Activated T-cell treated with anti-CD3 and anti-CD28 coated beads, Interleukin-2, amount 50 U/mL, for 48 hours (primary cell): ENCODE data around the gene CLEC16A.
"Not testable (repeated sequence)": the region's sequence is repeated elsewhere in the genome, so short reads cannot be mapped to it uniquely, and the experiment has no call there.

Source experiments
- DNase-seq, 2 experiments: peaks; one replicate each; pipeline ENCODE4 v3.0.0-alpha.2; 2020

The CLEC16A gene

DNA sequence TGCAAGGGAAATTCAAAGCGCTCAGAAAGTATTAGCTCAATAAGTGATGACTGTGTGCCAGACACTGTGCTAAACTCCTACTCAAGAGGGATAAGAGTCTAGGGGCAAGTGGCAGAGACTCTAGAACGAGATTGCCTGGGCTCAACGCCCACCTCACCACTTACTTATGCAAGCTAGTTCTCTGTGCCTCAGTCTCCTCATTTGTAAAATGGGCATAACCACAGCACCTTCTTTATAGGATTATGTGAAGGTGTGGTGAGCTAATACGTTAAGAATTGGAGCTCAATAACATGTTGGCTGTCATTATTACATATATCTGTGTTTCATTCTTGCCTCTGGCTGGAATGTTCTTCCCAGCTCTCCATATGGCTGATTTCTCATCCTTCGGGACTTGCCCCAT, 17.5 kb upstream of the CLEC16A start:
- DNase-seq: no peak

DNA sequence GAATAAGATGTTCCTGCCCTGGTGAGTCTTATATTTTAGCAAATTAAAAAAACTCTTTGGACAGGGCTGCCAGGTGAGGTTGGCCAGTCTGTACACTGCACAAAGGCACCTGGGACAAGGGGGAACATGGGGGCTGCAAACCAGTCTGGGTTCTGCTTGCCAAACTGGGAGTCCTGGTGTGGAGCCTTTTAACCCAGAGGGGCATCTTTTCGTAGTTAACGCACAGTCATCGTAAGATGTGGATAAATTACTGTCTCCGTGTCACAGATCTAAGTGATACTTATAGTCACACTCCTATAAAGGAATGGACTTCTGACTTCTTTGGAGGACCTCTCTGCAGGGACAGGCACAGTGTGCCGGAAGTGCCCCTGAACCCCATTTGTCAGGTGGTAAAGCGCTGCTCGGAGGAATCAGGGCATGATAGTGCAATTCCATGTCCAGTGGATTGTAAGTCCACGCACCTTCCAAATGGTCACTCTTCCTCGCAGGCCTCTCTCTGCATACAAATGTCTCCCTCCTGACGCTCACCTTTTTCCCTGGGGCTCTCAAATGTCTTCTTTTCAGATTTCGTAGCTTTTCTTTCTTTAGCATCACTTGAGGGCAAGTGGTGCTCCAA, 16.8 kb upstream of the CLEC16A start:
- DNase-seq: no peak

DNA sequence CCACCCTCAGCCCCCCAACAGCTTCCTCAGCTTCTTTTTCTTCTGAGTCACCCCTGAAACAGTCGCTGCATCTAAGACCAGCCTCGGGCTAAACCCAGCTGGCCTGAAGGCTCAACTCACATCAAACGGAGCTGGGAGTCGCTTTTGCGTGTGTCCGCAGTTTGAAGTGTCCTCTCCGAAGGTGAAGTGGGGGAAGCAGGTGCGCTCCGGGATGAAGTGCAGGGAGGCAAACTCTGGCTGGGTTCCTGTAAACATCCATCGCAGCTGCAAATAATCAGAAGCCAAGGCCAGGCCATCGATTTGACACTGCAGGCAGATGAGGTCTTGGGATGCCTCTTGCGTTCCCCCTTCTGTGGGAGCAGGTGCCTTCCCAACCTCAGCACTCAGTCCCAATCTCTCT, 15.3 kb upstream of the CLEC16A start:
- not testable (repeated sequence) for DNase-seq

DNA sequence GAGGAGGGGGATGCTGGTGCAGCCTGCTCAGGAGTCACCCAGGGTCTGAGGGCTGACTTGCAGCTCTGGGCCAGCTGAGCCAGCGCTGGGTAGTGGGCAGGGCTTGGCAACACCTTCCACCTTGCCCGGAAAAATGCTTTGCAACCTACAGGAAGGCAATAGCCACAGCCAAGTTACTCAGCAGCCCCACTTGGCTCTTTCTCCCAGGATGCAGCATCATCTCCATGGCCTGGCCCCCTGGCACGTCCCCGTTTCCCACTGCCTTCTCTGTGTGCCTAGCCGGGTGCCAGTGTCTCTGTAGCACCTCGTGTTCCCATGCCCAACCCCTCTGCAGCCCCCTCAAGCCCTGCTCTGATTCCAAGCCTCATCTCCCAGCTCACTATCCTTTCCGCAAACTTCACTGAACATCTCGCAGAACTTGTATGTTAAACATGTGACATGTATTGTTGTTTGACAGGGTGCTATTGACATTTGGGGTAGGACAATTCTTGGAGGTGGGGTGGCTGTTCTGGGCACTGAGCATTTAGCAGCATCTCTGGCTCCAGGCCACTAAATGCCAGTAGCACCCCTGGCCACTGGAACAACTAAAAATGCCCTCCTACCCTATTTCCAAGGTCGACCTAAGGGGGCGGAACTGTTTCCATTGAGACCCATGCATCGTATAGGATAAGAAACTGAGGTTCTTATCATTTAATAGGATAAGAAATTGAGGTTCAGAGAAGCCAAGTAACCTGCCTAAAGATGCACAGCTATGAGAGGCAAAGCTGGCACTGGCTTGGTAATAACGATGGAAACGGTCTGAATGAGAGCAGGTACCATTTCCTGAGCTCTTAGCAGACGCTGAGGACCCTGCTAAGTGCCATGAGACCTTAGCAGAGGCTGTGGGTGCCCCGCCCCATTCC, 14.3 kb upstream of the CLEC16A start:
- DNase-seq: no peak

DNA sequence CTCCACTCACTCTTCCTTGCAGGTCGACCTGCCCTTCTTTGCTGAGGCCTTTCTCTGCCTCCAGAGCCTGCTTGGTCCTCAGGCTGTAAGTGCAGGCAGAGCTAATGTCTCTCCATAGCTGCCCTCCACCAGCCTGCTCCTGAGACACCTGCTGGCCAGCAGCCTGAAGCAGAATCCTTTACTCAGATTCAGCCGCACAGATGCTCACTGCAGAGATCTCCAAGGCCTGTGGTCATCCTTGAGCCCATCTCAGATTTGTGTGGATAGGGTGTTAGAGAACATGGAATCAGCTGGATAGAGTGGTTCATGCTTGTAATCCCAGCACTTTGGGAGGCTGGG, 13.6 kb upstream of the CLEC16A start:
- DNase-seq: no peak

DNA sequence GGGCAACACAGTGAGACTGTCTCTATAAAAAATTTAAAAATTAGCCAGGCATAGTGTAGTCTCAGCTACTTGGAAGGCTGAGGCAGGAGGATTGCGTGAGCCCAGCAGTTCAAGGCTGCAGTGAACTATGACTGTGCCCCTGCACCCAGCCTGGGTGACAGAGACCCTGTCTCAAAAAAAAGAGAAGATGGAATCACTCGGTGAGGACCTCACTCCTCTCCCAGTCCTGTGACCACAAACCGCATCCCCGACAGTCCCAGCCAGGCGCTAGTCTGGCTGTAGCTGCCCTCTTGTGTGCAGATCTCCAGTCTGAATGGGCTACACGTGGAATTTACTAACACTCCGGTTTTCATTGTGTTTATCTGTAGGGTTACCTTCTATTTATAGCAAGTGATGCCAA, 13.2 kb upstream of the CLEC16A start:
- DNase-seq: no peak

DNA sequence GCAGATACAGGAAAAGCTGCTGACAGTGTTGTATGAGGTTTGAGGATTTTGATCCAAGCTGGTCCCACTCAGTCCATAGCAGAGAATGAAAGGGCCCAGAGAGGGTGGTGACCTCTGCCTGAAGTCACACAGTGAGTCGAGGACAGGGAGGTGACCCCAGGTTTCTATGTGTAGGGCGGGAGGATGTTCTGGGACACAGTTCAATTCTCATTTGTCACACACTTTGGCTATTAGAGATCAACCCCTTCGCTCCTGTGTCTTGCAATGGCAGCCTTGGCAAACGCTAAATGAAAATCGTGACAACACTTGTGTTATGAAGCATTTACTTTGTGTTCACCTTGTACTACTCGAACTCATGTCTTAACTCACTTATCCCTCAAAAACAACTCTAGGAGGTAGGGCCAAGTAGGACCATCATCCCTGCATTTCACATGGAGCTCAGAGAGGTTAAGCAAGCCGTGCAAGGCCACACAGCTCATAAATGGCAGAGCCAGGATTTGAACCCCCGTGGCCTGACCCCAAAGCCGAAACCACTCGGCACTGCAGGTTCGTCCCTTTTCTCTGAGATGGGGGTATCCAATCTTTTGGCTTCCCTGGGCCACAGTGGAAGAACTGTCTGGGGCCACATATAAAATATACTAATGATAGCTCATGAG, 12.3 kb upstream of the CLEC16A start:
- no peak for DNase-seq

DNA sequence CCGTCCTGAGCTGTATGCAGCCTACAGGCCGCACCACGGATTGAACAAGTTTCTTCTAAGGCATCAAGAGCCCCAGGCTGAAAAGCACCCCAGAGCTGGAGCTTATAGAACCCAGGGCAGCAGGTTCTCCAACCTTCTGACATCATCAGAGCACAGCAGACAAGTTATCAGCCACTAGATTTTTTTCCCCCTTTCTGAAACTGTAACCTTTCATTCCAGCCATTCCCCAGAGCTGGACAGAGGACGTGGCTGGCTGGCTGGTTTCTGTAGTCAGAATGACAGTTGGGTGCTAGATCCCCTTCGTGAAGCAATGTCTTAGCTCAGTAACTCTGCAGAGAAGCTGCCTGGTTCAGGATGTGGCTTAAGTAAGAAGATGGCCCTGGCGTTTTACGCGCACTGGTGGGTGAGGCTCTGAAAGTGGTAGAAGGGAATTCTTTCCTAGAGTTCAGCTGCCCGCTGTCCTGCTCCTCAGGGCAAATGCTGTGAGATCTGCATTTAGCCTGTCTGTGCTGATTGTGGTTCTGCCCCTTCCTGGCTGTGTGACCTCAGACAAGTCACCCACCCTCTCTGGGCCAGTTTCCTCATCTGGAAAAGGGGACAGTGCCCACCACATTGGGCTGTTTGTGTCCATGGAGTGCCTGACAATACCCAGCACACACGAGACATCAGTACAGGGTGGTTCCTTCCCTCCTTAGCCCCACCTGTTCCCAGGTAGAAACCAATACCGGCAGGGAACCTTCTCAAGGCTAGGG, 11.2 kb upstream of the CLEC16A start:
- DNase-seq: no peak

DNA sequence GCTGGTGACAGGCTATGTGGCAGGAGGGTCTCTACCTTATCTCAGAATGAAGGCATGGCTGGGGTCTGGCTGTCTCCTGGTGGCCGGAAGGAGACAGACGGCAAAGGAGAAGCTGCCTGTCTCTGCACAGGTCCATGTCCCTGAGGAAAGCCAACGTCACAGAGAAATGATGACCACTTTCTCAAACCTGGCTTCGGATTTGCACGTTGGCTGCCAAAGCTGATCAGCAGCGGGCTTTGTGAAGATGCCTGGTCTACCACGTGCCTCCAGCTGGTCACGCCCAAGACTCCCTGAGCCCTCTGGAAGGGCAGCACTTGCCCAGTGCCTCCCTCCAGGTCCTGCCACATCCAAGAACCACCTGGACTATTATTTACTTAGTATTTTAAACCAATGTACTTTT, 10.5 kb upstream of the CLEC16A start:
- DNase-seq: no peak

DNA sequence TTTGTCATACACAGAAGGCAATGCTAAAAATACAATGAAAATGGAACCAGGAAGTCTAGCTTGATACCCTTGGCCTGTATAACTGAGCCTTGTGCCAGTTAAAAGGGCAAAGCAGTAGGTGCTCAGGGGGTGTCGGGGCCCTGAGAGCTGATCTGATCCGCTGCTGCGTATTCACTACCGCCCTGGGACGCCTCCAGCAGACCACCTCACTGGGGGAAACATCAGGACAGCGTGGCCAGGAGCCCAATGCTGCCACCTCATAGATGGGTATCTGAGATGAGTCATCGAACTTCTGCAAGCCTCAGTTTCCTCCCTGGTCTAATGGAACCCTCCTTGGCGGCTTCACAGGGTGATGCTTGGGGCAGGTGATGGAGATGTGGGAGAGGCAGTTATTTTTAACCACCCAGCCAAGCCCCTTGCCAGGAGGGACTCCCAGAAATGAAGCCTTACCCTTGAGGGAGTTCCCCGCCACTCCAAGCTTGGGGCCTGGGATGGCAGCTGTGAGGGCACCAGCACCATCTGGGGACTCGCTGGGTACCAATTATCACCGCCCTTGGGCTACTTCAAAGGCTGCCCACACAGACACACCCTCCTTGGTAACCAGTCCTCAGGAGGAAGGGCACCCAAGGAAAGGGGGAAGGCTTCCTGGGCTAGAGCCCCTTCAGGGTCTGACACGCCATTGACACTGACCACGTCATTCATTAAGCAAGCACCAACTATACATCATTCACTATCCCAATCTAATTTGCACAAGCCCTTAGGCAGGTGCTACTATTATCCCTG, 9.8 kb upstream of the CLEC16A start:
- no peak for DNase-seq

DNA sequence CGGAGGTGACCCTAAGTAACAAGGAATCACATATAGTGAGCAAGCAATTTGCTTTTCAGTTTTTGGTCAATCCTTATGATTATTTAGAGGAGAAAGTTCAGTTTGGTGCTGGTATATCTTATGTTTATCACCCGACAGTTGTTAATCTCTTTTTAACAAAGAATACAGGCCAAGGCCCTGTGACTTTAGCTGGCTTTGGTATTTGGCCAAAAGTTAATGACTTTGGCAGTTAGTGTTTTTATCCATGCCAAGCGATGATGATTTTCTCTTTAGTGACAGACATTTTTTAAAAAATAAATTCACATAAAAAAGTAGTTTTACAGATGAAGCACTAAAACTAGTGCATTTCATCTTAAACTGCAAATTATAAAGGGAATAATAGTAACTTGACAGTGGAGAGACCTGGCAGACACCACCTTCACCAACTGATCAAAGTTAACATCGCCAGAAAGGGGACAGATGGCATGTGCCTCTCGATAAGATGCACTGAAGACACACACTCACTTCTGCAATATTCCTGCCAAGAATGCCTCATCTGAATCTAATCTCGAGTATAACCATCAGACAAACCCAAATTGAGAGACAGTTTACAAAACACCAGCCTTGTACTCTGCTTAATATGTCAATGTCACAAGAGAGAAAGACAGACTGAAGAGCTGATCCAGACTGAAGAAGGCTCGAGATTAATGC, 9.0 kb upstream of the CLEC16A start:
- DNase-seq: no peak

DNA sequence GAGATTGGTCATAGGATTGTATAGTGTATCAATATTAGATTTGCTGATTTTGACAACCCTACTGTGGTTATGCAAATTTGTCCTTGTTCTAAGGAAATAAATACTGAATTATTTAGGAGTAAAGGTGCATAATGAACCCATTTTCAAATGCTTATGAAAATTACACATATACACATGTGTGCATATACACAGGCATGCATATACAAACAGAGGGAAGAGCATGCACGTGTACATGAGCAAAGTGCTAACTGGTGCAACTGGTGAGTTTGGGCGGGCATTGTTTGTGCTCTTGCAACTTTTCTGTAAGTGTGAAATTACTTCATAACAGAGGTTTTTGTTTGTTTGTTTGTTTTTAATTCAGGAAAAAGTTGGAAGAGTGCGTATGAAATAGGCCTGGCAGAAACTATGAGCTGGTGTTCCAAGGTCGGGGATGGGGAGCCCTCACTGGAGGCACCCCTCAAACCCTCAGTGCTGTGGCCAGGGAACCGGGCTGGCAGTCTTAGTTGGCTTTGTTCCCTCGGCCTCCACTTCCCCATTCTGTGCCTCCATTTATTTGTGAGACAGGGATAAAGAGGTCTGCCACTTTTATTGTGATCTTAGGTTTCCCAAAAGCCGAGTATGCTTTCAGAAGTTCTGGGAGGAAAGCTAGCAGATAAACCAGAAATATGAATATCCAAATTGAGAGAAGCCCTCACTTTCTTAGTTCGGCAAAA, 7.9 kb upstream of the CLEC16A start:
- no peak for DNase-seq

DNA sequence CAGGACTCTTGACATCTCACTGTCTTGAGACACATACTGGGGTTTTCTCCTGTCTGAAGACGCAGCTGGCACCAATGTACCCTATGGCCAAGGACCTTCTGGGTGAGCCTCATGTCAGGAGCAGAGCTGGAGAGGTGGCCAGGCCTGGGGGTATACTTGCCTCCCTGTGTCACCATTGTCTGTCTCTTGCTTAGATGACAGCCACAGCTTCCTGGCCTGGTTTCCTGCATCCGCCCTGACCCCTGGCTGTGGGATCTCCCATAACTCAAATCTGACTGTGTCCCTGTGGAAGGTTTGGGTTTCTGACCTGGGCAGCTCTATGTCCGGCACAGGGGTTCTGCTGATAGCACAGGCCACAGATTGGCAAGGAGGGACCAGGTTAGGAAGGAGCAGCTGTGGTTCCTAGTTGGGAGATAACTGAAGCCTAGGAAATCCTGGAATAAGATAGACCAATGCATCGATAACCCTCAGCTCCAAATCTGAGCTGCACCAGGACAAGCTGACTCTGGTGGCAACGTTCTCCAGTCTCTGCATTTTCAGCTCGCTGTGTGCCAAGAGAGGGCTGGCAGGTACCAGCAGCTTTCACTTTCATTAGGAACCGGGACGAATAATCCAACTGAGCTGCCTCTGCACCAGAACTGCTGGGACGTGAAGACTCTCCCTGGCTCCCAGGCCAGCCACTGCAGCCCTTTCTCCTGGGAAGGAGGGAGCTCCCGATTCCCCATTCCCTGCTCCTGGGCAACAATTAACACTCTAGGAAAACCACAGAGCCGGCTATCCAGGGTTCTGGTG, 7.1 kb upstream of the CLEC16A start:
- no peak for DNase-seq

DNA sequence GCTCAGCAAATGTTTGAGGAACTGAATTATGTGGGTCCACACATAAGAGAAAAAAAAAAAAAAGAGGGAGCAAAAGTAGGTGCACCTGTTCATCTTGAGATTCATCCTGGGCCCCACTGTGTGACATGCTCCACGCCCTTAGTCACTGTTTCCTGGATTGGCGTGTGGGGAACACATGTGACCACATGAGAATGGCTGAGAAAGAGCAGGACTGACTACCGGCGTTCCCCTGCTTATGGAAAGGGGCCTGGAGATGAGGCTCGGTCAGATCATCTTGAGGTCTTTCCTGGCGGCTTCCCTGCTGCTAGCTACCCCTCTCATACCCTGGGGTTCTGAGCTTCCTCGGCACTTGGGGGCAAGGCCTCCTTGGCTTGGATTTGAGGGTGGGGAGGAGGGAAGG, 6.0 kb upstream of the CLEC16A start:
- DNase-seq: peak; percentile 61 to 65

DNA sequence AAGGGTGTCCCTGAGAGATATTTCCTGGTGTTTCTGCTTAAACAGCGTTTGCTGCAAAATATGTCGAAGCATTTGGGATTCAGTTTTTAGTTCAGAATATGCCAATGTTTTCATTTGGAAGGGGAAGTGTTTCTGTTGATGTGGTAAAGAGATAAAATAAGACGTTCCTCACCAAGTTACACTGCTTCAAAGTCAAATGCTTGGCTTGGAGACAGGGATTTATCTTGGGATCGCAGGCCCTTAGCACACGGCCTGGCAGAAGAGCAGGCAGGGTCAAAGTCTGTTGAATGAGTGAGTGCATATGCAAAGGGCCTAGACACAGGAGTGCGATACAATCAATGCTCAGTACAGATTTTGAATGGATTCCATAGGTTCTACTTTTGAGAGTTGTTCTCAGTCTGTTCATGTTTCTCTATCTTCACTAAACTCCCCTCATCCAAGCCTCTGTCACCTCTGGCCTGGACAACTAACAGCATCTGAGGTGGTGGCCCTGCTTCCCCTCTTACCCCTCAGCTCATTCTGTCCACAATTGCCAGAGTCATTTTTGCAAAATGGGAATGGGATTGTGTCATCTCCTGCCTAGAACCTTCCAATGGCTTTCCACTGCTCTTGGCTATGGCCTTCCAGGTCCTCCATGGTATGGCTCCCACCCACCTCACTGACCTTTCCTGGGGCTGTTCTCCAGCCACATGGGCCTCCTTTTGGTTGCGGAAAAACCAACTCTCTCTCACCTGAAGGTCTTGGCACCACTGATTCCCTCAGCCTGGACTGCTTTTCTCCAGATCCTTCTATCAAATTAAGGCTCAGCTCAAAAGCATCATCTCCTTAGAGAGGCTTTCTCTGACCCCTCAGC, 5.3 kb upstream of the CLEC16A start:
- no peak for DNase-seq

DNA sequence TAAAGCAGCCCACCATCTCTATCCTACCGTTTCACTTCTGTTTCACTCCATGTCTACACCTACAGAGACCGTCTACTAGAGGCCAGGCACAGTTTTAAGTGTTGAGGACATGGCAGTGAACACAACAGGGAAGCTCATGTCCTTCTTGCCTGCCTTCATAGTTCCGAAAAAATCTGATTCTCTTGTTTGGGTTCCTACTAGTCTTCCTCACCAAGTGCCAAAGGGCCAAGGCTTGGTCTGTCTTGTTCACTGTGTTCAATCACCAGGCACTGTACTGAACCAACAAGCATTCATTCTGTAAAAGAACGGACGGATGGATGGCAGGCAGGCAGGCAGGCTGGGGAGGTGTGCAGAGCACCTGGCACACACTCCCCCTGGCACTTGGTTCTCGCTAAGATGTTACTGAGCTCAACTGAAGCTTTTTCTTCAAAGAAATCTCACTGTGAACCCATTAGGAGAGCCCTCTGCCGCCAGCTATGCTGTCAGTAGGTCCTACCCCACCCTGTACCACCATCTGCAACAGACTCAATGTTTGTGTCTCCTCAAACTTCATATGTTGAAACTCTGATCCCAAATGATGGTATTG, 4.6 kb upstream of the CLEC16A start:
- DNase-seq: no peak

DNA sequence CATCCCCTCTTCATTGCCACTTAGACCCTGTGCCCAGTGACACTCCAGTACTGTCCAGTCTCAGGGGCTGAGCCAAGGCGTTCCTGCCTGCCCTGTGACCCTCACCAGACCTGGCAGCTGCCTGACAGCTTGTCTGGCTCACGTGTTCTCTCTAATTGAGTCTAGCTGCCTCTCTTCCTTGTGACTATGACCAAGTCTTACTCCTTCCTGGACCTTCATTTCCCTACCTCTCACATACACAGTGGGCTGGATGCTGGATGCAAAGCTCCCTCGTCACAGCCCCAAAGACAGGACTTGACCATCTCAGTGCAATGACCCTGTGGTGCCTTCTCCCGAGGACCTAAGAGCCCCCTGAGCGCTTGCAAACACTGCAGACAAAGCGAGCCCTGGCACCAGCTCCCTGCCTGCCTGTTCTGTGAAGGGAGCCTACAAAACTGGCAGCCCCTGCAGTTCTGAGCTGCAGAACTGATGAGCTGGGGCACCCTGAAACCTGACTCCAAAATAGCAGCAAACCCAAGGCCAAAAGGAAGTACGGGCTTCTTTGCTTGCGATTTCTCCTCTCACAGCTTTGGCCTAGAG, 3.8 kb upstream of the CLEC16A start:
- no peak for DNase-seq

DNA sequence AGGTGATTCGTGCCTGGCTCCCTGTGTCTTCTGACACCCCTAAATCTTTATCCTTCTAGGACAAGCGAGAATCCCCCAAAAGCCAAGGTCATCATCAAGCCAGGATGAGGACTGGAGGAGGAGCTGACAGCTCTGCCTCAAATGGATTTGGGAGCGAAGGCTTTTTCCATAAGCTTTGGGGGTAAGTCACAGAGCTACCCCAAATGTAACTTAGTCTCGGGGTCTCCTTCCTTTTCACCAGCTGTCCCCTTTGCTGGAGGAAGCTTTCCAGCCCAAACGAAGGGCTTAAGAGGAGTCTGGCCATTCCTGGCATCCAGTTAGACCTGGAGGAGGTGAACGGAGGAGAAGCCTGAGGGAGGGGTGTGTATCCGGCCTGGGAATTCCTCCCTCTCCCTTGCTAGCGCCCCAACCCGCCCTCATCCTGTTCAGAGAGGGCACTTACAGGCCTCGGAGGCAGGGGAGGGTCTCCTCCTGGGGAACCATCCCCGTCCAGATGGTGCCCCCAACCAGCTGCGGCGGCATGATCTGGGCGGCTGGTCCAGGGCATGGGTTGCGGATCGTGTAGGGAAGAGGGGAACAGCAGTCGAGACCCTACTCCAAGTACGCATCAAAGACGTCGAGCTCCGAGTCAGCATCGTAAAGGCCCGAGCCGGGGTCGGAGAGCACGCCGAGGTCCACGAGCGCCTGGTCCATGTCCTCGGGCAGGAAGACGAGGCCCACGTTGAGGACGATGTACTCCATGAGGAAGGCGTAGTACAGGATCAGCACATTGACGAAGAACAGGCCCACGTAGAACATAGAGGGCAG, 3.0 kb upstream of the CLEC16A start:
- DNase-seq: peak in 1 of 2 experiments; percentile 51
